ENCODE results near the gene CCDC68.
"Not testable (repeated sequence)": the region's sequence is repeated elsewhere in the genome, so short reads cannot be mapped to it uniquely, and the experiment has no call there.

CCDC68 gene

DNA sequence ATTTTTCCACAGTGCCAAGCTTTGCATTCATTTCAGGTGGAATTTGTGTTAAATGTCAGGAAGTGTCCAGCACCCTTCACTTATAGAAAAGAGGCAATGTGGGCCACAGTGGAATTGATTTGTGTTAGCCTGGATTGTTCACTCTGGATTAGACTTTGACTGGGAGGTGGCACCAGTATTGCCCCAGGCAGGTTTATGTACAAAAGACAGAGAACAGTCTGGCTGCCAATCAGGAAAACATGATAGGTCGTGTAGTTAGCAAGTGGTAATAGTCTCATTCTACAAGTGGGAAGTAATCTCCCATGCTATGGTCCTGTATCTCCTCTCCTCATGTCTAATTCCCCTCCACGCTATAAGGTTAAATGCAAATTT is 85.4 kb downstream of the CCDC68 start:
- DNase-seq (ENCODE audit: low spot score) = no peak

DNA sequence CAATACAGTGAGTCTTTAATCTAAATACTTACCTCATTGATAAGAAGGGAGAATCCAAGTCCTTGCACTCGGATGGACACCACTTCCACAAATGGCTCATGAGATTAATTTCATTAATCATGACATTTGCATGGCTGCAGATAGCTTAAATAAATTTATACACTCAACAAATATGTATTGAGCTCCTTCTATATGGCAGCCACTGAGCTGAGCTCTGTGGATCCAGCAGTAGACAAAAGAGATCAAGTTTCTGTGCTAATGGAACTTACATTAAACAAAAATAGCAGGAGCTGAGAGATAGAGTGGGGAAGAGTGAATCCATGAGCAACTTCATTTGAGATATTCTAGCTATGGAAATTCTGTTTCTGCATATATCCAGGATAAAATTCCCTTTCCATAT is 86.6 kb downstream of the CCDC68 start:
- DNase-seq (ENCODE audit: low spot score) = no peak

DNA sequence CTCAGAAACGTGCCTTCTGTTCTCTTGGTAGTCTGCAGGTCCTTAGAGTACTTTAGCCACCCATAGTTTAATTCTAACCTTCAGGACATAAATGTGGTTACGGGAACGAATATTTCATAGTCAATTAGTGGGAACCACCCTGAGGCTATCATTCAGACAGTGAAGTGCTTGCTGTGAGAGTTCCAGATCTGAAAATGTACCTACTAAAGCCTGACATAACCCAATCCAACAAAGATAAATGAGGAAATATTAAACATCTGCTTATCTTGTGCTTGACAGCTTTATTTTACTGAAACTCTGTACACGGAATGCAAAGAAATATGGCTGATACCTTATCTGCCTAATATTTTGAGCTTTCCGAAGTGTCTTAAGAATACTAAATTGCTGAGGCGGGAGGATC is 88.0 kb downstream of the CCDC68 start:
- DNase-seq (ENCODE audit: low spot score) = no peak

DNA sequence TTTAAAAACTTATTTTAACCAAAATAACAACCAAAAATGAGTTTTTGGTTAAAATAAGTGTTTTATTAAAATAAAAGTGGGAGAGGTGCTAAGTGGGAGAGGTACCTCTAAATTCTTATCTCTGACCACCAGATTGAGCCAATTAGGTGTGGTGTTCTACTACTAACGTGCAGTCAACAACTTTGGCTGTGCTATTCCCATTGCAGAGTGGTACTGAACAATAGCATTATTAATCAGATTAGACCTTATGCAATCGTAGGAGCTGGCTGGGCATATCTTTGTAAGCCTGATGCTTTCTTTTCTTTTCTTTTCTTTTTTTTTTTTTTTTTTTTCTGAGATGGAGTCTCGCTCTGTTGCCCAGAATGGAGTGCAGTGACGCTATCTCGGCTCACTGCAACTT is 92.1 kb downstream of the CCDC68 start:
- no peak for DNase-seq (ENCODE audit: low spot score)

DNA sequence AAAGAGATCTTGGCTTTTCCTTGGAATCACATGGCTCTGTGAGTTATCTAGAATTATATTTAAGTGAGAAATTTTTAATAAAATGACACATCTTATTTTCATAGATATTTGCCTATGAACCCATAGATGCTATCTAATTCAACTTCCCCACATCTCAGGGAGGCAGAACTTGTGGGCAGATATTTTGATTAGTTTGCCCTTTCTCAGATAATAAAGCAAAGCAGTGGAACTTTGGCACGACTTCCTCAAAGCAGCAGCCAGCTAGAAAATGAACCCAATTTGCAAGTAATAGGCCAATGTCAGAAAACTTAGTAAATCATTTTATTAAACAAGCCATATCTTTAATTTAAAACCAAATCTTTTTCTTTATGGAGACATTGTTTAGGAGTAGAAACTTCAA is 98.3 kb downstream of the CCDC68 start:
- no peak for DNase-seq (ENCODE audit: low spot score)

DNA sequence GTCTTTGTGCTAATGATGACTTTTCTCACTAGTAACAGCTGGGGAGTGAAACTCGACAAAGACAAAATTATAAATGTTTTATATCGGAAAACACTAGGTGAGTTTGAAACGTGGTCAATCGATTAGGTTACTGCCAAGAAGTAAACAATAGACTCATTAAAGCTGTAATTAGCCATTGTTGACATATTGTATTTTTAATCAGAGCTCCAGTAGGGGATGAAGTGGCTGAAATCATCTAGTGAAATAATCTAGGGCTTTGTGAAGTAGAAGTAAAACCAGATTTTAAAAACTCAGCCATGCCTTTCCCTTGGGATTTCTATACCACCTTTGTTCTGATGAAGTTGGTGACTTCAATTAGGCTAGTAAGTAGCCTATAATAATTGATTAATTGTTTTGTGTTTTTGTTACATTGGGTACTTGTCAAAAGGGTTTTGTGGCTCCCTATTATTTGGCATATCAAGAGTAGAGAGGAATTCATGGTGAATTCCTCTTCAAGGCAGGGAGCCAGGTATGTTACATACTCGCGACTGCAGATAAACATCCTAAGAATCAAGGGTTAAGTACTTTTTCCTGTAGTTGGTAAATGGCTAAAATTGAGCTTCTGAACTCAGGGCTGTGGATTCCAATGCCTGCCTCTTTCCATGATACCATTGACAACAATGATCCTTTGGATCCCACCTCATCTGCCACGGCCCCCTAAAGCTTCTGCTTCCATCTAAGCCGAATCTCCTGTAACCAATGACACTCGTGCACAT is 99.4 kb downstream of the CCDC68 start:
- DNase-seq (ENCODE audit: low spot score) = no peak

DNA sequence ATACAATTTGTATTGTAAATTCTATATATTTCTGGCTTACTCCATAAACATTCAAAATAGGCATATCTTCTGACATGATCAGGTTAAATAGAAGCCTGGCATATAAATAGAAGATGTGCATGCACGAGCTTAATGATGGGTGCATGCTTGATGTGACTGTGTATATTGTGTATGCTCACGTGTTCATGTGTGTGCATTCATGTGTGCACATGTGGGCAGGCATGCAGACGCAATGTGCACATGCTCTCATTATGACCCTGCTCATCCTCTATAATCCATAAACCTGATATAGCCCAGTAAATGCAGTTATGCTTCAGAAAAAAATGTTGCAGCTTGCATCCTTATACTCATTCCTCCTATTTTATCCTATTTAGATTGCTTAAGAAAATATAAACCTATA is 101.8 kb downstream of the CCDC68 start:
- no peak for DNase-seq (ENCODE audit: low spot score)

DNA sequence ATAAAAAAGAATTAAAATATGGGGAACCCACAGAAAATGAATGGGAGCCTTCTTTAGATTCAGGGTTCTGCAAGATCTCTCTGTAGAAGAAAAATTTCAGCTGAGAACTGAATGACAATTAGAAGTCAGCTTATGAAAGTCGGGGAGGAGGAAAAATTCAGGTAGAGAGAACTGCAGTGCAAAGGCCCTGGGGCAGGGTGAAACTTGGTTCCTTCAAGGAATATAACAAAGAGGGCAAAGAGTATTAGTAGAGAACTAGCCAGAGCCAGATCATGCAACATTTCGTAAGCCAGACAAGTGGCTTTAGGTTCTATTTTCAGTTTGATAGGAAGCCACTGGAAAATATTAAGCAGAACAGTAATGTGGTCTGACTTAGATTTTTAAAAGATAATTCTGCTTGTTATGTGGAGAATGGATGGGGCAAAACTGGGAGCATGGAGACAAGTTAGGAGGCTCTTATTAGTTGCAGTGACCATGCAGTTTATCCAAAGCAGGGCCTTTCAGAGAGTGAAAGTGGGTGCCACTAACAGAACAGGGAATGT is 103.1 kb downstream of the CCDC68 start:
- DNase-seq (ENCODE audit: low spot score) = no peak

DNA sequence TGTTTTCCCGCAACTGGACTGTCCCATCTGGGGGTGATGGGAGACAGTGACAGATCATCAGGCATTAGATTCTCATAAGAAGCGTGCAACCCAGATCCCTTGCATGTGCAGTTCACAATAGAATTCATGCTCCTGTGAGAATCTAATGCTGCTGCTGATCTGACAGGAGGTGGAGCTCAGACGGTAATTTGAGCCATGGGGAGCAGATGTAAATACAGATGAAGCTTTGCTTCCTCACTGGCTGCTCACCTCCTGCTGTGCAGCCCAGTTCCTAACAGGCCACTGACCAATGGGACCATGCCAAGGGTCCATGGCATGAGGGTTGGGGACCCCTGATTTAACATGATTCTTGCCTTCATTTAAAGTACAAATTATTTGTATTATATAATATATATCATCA is 104.2 kb downstream of the CCDC68 start:
- DNase-seq (ENCODE audit: low spot score) = not testable (repeated sequence)

DNA sequence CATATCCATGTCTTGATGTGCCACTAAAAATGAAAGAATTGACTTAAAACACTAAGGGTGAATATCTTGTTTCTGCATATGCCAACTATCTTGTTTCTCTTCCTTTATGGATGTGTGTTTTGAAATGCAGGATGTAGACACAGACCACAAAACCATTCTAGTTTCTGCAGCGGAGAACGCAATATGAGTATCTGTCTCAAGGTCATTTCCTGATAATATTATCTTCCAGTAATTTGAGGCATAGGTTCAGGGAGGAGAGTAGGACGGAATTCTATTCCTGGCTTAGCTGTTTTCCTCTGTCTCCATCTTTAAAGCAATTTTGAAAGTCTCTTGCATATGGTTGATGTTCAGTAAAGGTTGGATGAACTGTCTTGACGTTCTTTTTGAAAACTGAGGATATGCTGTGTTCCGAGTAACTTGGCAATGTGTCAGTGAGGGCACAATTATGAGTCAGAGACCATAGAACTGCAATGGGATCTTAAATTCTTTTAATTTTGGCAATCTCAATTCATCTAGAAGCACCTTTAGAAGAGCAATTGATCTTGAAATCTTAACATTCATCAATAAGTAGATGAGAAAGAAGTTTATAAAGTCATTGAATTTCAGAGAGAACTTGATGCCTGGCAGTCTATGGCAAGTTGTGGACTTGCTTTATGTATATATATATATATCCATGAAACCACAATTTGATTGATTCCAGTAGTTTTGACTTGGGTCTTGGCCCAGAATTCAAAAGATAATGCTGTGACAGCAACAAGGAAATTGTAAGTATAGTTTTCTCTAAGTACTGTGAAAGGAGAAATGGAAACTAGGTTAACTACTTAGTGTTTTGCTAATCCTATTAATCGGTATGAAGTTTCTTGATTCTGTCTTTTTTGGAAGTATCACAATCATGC is 106.2 kb downstream of the CCDC68 start:
- no peak for DNase-seq (ENCODE audit: low spot score)

Data from cerebellar cortex (tissue), 1 donor.